Right lobe of liver (tissue), 6 donors: ENCODE measurements around the gene C2CD3. TPM values are rescaled to one million over a fixed set of nuclear protein-coding genes. Genes with fewer than 3 reads are reported as not detected.

Source experiments
- ATAC-seq, 4 donors: fragments of 200-7000 bp; cut with Tn5 transposase; one replicate each; pipeline ENCODE4 v1.9.1; 2020; ENCODE audit warnings: mild to moderate bottlenecking in 4 of 4, moderate library complexity in 4 of 4
- DNase-seq, 3 donors: peaks; one replicate each; pipeline ENCODE4 v3.0.0-alpha.2; 2020
- H3K27ac ChIP-seq, 3 donors: fragments of 200-600 bp; one replicate each; pipeline ENCODE4 v1.8.0; 2022
- H3K27me3 ChIP-seq, 2 donors: fragments of 200-600 bp; one replicate each; pipeline ENCODE4 v1.8.0; 2022
- H3K36me3 ChIP-seq, 4 donors: fragments of 200-600 bp; sonication (generic) in 1 of 4; one replicate each; pipeline versions ENCODE4 v1.5.1 to v1.8.0; 2017 to 2022; ENCODE audit warnings: control low read depth in 1 of 4
- H3K4me1 ChIP-seq, 4 donors: fragments of 200-600 bp; sonication (generic) in 1 of 4; one replicate each; pipeline versions ENCODE4 v1.5.1 to v1.8.0; 2017 to 2022; ENCODE audit warnings: control low read depth in 1 of 4
- H3K4me3 ChIP-seq, 3 donors: fragments of 200-600 bp; one replicate each; pipeline ENCODE4 v1.8.0; 2022
- H3K9me3 ChIP-seq, 4 donors: fragments of 200-600 bp; sonication (generic) in 1 of 4; one replicate each; pipeline versions ENCODE4 v1.5.1 to v1.8.0; 2017 to 2022; ENCODE audit warnings: control low read depth in 1 of 4
- CTCF ChIP-seq, 4 donors: fragments of 200-600 bp in 3 of 4; fragments of 450-650 bp in 1 of 4; IDR thresholded peaks; one replicate each; pipeline versions ENCODE4 v1.5.1 to v1.8.0; 2016 to 2022; ENCODE audit warnings: antibody characterized with exemption in 4 of 4, mild to moderate bottlenecking in 2 of 4
- POLR2A ChIP-seq: fragments of 450-650 bp; IDR thresholded peaks from one replicate; pipeline ENCODE4 v1.6.1; 2017; ENCODE audit warnings: antibody characterized with exemption, mild to moderate bottlenecking
- WGBS: methylation state at CpG from one replicate; pipeline ENCODE4 v1.1.6; 2018; ENCODE audit warnings: low coverage, low lambda C conversion rate; ENCODE audit not compliant: insufficient coverage; ENCODE audit errors: missing lambda C conversion rate; 5-methylcytosine and 5-hydroxymethylcytosine counted together
- intact Hi-C, 2 donors: fragments of 100-400 bp; cut with DNase I; formaldehyde crosslinking; loops; one replicate each; pipeline versions ENCODE4 v1.11.2 to v1.14.1; 2022
- total RNA-seq, 6 experiments: library from RNA; depleted of rRNA in 2 of 6; stranded (reverse); fragments of >200 nt in 2 of 6; fragmentation: NEBNext Ultra II Directional in 3 of 6; extraction: Animal tissue kit (Norgen Biotek cat#: 25700) in 3 of 6; gene quantifications; one replicate each; pipeline versions ENCODE4 v1.1.0 to v1.2.4, GENCODE V29; 2016 to 2023
- donor health status: DM: no; HTN: yes; CAD: no.
- donor health status: DM: no; HTN: no; CAD: no.
- donor health status: DM: no; HTN: no; CAD: no.
- donor health status: DM: no; HTN: yes; CAD: no.
- donor health status: DM: no; HTN: yes; CAD: no.

C2CD3 gene
- total RNA-seq, 6 experiments from 2014 or later: 4.8 to 9.6 (median 7.4) TPM

GRCh38 chr11:73976451-73977151 lies 194.2 kb downstream of the C2CD3 start:
- TF ChIP-seq POLR2A (no peak), CTCF (IDR thresholded peaks at IDR 0.05) (no peak)
- no peaks in the 10 kb centered on the region for H3K9me3 ChIP-seq
- no peaks in the 10 kb centered on the region for H3K27me3 ChIP-seq
- 68% methylated on average over 3 of the region's 14 CpGs for WGBS
- no peak for ATAC-seq
- peak in 1 of 3 donors; percentile 37 for DNase-seq
- H3K4me1 ChIP-seq: no peaks in the 10 kb centered on the region
- no peak overlapping the region for H3K4me3 ChIP-seq
- H3K27ac ChIP-seq: no peak overlapping the region
- H3K36me3 ChIP-seq: no peaks in the 10 kb centered on the region
- intact Hi-C loops: no loop called here

GRCh38 chr11:73975479-73975757 lies 195.4 kb downstream of the C2CD3 start:
- ATAC-seq: no peak
- Histone ChIP-seq H3K27me3 (no peaks in the 10 kb centered on the region), H3K4me3 (no peak overlapping the region), H3K4me1 (no peaks in the 10 kb centered on the region), H3K27ac (no peak overlapping the region), H3K36me3 (no peaks in the 10 kb centered on the region), H3K9me3 (no peaks in the 10 kb centered on the region)
- TF ChIP-seq POLR2A: no peak
- intact Hi-C loops: no loop called here
- WGBS: 100% methylated on average over 1 of the region's 6 CpGs
- DNase-seq: peak in 1 of 3 donors; percentile 6

- Histone ChIP-seq H3K27ac (no peak overlapping the region), H3K27me3 (no peaks in the 10 kb centered on the region), H3K9me3 (no peaks in the 10 kb centered on the region), H3K4me3 (no peak overlapping the region), H3K4me1 (no peaks in the 10 kb centered on the region), H3K36me3 (no peaks in the 10 kb centered on the region)
- WGBS: 94% methylated on average over 6 of the region's 13 CpGs
- ATAC-seq: no peak
- TF ChIP-seq CTCF (IDR thresholded peaks at IDR 0.05): no peak
- TF ChIP-seq POLR2A: no peak
- intact Hi-C loops: no loop called here
- DNase-seq: peak in 1 of 3 donors; percentile 31
Measured at GRCh38 chr11:73974604-73975478, 196.0 kb downstream of the C2CD3 start.

- no peak for ATAC-seq
- H3K27ac ChIP-seq: no peak overlapping the region
- 81% methylated on average over 5 of the region's 11 CpGs for WGBS
Measured at GRCh38 chr11:73972620-73973449, 198.0 kb downstream of the C2CD3 start.

More at GRCh38 chr11:73972620-73973449, 198.0 kb downstream of the C2CD3 start:
- no peaks in the 10 kb centered on the region for H3K36me3 ChIP-seq
- TF ChIP-seq CTCF (IDR thresholded peaks at IDR 0.05) (no peak), POLR2A (no peak)
- H3K9me3 ChIP-seq: no peaks in the 10 kb centered on the region
- no peaks in the 10 kb centered on the region for H3K27me3 ChIP-seq
- intact Hi-C loops: no loop called here
- H3K4me1 ChIP-seq: no peaks in the 10 kb centered on the region
- DNase-seq: peak in 1 of 3 donors; percentile 26
- H3K4me3 ChIP-seq: no peak overlapping the region
